Tongue (tissue), 2 donors: ENCODE measurements around the gene PADI6. TPM values are rescaled to one million over a fixed set of nuclear protein-coding genes. Genes with fewer than 3 reads are reported as not detected.

Experiments
- DNase-seq: peaks from one replicate; pipeline ENCODE4 v3.0.0-alpha.2; 2015
- total RNA-seq: library from RNA; depleted of rRNA; stranded (reverse); fragments of >200 nt; gene quantifications from one replicate; pipeline ENCODE4 v1.2.3, GENCODE V29; 2014

PADI6 gene
- total RNA-seq, 1 donor from 2014 or later = not detected

DNA sequence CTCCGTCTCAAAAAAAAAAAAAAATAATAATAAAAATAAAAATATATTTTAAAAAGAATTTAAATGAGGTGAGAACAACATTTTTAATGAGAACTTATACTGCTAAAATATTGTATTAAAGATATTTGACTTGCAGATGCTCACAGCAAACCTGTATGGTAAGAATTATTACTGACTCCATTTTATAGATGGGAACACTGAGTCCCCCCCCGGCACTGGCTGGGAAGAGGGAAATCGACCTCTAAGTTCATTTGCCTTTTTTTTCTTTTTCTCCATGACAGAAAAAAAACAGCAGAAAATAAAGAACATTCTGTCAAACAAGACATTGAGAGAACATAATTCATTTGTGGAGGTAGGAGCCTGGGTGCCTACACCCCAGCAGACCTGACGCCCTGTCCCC lies 13.4 kb upstream of the PADI6 start:
- DNase-seq = no peak

DNA sequence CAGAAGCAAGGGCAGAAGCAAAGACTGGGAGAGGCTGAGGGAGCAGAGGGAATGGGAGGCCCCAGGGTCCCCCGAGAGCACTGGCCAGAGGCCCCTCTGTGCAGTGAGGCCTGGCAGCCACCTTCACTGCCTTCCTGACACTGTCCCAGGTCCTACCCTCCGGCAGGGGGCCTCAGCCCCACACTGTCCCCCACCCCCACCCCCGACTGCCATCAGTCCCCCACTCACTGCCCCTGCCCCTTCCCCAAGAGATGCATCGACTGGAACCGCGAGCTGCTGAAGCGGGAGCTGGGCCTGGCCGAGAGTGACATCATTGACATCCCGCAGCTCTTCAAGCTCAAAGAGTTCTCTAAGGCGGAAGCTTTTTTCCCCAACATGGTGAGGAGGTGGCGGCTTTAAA lies 13.0 kb upstream of the PADI6 start:
- no peak for DNase-seq

DNA sequence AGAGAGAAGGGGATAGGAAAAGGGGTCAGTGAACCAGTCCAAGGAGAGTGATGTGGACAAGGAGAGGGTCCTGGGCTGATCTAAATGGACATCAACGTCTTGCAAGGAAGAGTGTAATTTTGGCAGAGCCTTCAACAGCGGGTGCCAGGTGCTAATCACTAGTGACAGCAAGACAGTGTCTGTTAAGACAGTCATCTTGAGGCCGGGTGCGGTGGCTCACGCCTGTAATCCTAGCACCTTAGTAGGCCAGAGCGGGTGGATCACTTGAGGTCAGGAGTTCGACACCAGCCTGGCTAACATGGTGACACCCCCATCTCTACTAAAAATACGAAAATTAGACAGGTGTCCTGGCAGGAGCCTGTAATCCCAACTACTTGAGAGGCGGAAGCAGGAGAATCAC lies 12.2 kb upstream of the PADI6 start:
- no peak for DNase-seq

DNA sequence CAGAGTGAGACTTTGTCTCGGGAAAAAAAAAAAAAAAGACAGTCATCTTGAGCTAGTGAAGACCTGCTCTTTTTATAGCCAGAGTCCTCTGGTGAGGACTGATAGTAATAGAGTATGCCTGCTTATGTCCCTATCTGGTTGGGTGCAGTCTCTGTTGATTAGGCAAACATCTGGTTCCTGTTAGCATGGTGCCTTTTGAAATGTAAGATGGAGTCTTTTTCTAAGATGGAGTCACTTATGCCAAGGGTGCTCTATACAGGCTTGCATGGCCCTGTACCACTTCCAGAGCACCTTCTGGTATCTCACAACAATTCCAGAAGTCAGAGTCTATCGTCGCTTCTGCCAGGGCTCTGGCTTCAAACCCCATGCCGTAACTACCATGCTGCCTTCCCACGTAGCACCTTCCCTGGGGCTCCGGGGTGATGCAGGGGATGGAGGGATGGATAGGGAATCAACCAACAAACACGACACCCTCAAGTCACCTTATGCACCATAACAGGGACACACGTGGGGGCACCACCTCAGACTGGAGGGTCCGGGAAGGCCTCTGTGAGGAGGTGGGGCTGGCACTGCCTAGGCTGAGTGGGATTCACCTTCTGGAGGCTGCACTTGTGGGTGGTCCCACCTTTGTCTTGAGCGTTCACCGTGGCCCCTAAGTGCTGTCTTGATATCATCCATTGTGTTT lies 11.6 kb upstream of the PADI6 start:
- DNase-seq = no peak

DNA sequence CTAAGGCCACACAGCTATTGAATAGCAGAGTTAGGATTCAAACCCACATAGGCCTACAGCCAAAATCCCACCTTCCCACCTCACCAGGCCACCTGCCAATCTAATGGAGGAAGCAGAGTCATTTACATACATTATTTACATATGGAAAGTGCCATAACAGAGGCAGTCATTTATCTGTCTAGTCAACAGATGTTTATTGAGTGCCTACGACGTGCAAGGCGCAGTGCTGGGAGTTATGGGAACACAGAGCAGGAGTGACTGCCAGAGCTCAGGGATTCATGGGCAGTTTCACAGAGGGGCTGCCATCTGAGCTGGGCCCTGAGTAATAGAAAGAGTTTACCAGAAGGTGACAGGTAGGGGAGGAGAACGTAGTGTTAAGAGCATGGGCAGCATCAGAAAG lies 10.3 kb upstream of the PADI6 start:
- no peak for DNase-seq

- DNase-seq = no peak
These were observed 8.6 kb upstream of the PADI6 start for GRCh38 chr1:17363351-17363750.

- DNase-seq = no peak
These were observed 8.2 kb upstream of the PADI6 start for GRCh38 chr1:17363771-17364170.

- no peak for DNase-seq
These were observed 6.7 kb upstream of the PADI6 start for GRCh38 chr1:17365293-17365692.

DNA sequence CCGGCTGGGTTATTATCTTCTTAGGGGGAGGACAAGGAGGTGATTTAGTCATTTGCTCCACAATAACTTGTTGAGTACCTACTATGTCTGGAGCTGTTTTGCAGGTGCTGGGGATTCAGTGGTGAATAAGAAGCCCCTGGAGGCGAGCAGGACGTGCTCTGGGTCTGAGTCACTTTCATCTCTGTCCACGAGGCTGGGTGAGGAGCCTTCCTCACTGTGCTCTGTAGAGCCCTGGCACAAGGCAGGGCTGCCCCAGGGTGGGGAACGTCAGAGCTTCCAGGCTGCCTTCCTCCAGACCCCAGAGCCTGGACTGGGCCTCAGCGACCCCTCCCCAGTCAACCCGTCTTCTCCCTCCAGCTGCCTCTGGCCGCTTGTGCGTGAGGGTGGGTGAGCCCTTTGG lies 2.5 kb upstream of the PADI6 start:
- DNase-seq = no peak

GRCh38 chr1:17370618-17371017 lies 1.4 kb upstream of the PADI6 start:
- no peak for DNase-seq

- no peak for DNase-seq
These were observed 959 bp downstream of the PADI6 start for GRCh38 chr1:17372955-17373354.

DNA sequence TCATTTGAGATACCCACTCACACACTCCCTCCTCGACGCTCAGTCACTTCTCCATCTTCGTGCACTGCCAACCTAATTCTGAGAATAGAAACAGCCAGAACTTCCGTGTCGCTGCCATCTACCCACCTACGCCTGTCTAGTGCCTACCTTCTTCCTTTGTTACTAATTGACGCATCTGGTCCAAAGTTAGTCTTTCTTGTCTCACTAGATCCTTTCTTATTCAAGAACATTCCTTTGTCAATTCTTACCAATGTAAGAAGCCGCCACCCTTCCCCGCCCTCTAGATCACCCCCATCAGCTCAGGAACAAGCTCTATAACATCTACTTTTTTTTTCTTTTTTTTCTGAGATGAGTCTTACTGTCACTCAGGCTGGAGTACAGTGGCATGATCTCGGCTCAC lies 3.7 kb downstream of the PADI6 start:
- no peak for DNase-seq

GRCh38 chr1:17377325-17377953 lies 5.4 kb downstream of the PADI6 start:
- DNase-seq = peak; percentile 36

- no peak for DNase-seq
These were observed 9.2 kb downstream of the PADI6 start for GRCh38 chr1:17381161-17381560.

GRCh38 chr1:17392199-17392740 lies 20.3 kb downstream of the PADI6 start:
- DNase-seq = no peak

GRCh38 chr1:17393230-17393629 lies 21.2 kb downstream of the PADI6 start:
- no peak for DNase-seq

DNA sequence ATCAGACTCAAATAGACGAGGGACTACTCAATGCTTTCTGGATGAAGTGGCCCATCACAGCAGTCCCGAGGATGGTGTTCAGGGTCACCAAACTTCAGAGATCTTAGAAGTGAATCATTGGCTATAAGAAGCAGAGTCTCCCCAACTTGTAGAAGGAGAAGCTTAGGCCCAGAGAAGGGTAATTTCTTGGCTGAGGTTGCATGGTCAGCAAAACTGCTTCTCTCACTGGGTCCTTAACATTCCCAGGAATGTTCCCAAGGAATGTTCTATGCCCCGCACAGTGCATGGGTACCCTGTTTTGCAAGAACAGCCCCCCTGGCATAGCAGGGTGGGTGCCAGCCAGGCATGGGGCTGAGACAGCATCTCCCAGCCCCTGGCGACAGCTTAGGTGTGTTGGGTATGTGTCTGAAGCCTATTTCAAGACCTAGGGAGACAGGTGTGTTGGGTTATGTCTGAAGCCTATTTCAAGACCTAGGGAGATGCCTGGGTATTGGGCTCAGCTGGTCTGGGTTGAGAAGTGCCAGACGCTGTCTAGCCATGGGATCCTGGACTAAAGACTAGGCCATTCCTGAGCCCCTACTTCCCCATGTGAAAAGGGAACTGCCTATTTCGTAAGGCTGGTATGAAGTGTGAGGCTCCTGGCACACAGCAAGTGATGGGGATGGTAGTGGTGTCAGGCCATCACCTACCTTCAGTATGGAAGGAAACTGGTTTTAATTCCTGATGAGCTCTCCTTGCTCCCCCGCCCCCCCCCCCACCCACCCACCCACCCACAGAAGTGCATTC lies 26.1 kb downstream of the PADI6 start:
- DNase-seq = no peak

DNA sequence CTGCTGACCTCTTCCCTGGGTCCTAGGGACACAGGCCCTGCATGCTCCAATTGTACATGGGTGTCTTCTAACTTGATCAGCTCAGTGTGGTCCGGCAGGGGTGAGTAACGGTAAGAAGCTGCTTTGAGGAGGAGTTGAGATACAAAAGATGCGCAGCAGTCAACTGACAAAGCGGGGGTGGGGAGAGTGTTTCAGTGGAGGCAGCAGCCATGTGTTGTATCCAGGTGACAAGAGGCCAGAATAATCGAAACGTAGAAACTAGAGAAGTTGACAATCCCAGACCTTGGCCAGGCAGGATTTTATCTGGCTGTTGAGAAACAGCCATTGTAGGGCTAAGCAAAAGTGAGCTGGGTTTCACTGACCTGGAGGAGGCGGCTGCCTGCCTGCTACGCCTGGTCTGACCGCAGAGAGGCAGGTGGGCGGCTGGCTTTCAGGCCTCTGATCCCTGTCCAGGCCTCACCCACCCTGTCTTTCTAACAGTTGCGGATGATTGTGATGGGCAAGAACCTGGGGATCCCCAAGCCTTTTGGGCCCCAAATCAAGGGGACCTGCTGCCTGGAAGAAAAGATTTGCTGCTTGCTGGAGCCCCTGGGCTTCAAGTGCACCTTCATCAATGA lies 28.8 kb downstream of the PADI6 start:
- no peak for DNase-seq

DNA sequence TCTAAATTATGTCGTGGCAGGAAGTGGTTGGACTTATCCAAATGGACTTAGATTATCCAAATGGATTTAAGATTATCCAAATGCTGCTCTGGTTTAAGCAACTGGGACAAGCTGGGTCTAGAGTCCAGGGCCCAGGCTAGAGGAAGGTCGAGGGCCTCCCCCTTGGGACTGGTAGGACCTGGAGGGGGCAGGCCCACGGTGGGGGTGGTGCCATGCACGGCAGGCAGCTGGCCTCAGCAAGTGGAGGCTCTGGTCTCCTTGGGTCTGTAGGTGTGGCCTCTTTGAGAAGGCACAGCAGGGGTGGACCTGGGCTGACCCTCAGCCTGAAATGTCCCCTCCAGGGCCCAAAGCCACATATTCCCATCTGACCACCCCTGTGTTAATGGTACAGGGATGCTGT lies 29.8 kb downstream of the PADI6 start:
- no peak for DNase-seq

DNA sequence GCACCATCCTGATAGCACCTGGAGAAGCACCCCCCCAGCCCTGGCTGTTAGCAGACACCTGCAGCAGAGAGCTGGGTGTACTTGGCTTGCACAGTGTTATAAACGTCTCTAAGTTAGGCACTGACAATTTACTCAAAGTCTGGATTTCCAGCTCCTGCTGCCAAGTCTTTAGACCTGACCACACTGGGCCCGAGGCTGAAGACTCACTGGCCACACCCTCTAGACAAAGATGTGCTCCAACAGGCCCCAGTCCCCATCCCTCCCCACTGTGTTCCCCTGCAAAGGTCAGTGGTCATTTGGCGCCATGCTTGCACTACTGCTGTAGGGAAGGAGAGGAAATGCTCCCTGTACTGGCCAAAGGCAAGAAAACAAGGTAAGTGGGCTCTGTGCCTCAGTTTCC lies 31.1 kb downstream of the PADI6 start:
- no peak for DNase-seq

DNA sequence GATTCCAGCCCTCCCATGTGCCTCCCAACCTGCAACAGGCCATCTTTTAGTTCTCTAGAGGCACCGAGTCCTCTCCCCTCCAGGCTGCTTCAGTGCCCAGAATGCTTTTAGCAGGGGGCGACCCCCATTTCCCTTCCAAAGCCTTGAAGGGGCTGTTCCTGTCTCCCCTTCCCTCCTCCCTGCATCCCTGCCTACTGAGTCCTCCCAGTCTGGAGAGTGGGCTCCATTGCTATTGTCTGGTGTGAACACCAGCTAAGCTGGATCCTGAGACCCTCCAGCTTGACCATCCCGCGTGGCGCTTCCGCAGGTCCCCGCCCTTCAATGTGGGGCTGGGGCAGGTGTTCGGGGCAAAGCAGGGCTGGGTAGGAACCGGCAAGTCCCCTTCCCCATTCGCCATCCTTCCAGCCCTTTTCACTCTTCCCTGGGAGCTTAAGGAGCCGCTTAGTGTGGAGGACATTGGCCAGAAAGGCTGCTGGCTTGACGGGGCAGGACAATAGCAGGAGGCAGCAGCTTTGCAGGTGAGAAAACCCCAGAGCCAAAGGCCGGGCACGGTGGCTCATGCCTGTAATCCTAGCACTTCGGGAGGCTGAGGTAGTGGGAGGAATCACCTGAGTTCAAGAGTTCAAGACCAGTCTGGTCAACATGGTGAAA lies 32.2 kb downstream of the PADI6 start:
- DNase-seq = no peak

DNA sequence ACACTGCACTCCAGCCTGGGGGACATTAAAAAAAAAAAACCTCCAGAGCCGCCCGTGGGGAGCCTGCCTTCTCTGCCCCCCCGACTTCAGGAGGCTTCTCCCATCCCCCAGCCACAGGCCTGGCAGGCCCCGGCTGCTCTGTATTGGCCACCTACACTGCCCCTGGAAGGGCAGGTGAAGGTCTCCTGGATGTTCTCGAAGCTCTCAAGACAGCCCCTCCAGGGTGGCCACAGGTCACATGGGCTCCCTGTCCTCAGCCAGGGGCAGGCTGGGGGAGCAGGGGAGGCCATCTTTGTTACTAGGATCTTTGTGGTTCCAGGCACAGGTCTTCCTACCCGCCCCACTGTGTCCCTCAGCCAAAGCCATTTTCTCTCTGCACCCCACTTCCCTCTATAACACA lies 32.8 kb downstream of the PADI6 start:
- DNase-seq = no peak
